GM21360 (cell line): ENCODE results near the gene ZBTB20.

Experiments used
- ATAC-seq: cut with Tn5 transposase; IDR thresholded peaks from one replicate; pipeline ENCODE4 v1.9.1; 2021; ENCODE audit warnings: mild to moderate bottlenecking, moderate library complexity; ENCODE audit not compliant: unreplicated experiment

Gene ZBTB20

DNA sequence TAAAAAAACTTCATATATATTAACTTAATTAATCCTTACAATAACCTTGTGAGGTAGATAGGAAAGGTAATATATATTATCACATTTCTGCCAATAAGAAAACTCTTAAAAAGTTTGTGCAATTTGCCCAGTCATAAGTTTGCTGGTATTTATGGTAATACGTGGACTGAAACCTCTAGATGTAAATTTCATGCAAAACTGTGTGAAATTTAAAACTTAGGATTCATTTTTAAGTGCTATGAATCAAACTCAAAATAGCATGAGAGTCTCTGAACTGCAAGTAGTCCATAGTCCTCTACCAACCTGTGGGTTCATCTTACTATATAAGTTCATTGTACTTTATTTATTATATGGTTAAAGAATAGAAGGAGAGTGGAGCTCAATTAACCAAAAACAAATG is 56.4 kb downstream of the ZBTB20 start:
- no peak for ATAC-seq

DNA sequence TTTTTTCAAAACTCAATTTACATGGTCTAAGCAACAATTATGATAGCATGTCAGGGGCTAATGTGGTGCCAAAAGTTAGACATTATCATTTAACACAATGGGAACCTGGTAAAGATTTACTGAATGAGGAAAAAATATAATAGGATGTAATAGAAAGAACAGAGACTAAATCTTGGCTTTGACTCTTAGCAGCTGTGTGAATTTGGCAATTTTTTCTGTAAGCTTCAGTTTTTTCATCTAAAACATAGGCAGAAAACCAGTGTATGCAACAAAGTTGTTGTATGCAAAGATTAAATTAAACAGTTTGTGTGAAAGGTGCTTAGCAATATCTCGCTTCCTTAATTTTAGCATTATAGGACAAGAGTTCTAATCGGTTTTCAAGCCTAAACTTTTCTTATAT is 57.6 kb downstream of the ZBTB20 start:
- ATAC-seq = no peak

DNA sequence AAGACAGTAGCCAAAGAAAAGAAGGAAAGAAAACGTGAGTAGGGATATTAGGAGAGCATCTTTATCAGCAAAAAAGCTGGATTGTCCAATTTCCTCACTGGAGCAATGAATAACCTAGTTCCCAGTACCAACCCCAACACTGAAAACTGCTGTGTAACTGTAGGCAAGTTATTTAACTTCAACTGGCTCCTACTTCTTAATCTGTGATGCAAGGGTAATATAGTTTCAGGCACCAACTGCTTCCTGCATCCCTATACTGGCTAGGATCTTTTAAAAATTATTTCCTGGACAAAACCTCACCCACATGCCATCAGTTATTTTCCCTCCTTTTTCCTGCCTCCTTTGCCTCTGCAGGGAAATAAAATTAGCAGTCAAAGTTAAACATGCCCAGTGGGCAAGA is 59.6 kb downstream of the ZBTB20 start:
- no peak for ATAC-seq

DNA sequence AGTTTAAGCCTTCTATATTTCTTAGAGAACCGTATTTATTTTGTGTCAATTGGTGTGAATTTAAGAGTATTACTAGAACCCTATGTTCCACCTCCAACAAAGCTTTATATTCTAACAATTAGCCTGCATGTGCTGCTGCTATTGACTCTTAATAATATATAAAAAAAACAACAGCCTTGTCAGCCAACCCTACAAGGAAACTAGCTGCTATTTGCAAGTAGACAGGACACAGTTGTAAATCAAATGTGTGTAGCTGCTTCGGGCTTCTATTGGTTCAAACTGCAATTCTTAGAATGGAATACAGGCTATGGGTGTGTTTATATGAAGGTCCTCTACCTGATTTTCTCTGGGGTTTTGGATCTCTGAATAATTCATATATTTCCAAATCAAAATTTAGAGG is 60.7 kb downstream of the ZBTB20 start:
- no peak for ATAC-seq

DNA sequence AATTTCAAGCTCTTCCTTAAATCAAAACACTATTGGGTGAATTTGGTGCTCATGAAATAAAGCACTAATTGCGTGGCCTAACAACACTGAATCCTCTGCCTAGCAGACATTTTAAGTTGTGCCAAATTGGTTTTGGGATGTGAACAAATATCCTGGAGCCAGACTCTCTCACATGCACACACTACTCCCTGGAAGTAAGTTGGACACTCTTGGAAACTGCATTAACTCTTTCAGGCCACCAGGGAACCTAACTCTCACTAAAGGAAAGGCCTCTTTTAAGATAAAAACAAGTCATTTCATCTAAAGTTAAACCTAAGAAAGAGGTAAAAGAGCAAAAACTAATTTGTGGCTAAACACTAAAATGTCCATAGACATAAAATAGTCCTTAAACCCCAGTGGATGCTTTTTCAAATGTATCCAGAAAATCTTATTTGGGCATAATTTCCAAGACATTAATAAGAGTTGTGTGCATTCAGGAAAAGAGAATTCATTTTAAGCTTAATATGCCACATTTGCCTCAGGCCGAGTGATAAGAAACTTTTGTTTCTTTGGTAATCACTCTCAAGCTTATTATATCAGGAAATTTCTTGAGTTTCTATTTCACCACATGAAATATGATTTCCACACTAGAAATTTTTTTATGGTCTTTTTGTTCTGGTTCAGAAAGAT is 61.8 kb downstream of the ZBTB20 start:
- ATAC-seq = no peak

DNA sequence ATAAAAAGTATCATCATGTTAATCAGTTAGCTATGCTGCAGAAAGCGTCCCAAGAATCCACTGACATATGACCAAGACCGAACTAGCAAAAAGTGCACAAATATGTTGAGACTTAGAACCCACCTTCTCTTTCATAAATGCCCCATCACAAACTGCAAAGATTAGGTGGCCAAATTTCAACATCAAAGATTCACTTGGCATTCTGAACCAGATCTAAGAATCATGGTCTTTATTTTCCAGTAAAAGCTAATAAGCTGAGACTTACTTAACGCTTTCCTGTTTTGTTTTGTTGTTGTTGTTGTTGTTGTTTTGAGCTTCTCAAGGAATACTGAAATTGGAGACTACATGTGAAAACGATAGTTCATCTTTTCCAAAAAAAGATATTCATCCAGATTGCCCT is 62.4 kb downstream of the ZBTB20 start:
- ATAC-seq = no peak

DNA sequence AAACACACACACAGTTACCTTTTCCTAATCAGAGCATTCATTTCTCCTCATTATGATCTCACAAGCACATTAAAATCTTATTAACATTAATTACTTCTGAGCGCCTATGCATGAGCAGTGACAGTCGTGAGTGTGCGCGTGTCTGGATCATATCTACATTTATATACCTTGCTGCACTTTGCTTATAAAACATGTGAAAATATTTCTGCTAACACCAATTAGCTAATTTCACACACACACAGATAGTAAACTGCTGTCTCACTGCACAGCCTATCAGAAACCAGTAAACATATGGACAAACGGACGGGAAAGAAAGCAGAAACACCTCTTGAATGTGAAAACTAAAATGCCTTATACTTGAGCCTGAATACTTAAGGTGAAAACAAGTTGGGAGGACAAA is 64.8 kb downstream of the ZBTB20 start:
- no peak for ATAC-seq

DNA sequence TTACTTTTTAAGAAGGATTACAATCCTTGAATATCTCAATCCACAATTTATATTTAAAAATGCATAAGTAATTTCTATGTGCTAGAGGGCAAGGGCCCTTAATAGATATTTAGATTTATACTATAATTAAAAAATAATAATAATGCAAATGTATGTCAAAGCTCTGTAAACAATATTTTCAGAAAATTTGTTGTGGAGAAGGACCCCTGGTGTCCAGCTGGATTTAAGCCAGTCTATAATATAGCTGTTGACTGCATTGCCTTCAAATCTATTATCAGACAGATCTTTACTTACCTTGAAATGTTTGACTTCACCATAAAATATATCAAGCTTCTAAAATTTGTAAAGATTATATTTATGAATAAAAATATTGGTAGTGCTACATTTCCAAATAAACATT is 65.6 kb downstream of the ZBTB20 start:
- ATAC-seq = no peak

DNA sequence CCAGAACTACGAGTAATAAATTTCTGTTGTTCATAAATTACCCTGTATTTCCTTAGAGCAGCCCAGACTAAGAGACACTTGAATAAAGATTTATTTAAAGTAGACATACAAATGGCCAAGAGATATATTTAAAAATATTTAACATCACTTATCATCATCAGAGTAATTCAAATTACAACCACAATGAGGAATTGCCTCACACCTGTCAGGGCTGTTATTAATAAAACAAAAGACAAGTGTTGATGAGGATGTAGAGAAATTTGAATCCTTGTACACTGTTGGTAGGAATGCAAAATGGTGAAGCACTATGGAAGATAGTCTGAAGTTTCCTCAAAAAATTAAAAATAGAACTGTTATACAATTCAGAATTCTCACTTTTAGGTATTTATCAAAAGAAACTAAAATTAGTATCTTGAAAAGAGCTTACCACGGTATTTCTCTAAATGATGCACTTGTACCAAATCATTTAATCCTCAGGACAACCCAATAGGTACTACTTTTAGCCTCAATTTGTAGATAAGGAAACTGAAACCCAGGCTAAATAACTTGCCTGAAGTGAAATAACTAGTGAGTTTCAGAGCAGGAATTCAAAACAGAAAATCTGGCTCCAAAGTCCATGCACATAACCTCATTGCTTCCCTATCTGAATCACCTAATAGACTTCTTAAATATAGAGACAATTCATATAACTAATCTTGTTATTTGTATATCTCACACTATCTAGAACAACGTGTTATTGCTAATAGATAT is 69.4 kb downstream of the ZBTB20 start:
- no peak for ATAC-seq

DNA sequence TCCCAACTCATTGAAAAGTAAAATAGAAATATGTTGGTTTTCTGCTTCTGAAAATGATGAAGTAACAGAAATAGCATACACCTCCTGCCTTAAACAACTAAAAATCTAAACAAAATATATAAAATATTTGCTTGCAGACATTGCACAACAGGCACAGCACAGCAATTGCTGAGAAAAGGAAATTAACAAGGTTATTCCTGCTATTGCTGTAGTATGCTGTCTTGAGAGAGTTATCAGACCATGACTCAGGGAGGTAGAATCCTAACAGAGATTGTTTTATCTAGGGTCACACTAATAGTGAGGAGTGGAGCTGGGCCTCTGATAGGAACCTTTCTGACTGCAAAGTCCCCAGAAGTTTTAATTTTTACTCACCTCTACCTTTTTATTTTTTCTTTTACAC is 72.6 kb downstream of the ZBTB20 start:
- ATAC-seq = no peak

DNA sequence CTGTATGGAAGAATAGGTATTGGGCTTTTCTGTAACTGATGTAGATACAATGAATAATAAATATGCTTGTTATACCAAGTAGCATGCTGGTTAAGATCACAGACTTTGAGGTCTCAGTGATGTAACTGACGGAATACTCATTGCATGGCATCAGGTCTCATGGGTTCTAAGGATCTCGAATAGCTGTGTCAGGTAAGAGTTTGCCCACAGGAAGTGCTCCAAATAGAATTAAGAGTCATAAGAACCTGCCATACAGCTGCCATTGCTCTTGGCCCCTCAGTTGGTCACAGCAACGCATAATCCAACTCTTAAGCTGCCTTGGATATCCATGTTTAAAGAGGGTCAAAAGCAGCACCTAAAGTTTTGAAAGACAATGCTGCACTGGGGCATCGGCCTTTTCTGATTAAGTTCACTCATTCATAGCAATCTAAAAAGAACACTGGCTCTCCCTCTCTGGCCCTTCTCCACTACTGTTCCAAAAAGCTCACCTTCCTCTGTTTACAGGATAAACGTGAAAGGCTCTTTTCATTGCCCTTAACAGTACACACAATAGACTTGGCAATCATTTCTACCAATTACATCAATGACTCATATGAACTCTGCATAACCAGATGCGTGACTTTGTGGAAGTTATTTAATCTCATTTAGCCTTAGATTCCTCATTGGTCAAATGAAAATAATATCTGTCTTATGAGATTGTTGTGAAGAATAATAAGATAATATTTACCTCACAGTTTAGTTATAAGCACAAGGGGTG is 74.6 kb downstream of the ZBTB20 start:
- no peak for ATAC-seq

DNA sequence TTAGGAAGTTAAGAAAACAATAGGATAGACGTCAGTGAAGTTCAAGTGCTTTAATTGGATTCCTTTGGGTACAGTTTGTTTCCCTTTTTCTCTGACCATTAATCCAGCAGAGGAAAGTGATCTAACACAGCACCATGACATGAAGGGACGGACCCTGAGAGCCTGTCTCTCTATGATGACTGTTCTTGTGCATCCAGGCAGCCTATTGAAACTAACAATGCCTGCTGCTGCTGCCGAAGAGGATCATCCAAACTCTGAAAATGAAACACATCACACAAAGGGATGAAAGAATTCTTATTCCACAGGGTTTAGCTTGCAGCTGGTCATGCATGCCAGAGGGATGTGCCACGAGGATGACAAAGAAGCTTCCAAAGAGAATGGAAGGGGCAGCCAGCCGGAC is 75.5 kb downstream of the ZBTB20 start:
- ATAC-seq = no peak

DNA sequence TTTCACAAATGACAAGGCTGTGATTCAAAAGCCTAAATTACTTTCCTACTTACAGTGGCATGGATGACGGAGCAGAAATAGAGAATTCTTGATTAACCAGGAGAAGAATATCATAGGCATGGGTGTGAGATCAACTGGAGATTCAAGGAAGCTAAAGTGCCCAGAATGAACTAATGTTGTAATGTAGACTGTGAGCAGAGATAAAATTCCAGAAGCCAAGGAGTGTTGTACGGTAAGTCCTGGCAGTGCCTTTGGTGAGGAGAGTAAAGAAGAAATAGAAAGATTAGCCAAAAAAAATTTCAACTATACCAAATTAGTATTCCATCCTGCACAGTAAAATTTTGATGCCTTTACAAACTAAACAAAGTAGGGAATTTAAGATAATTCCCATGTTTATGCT is 75.9 kb downstream of the ZBTB20 start:
- ATAC-seq = no peak

DNA sequence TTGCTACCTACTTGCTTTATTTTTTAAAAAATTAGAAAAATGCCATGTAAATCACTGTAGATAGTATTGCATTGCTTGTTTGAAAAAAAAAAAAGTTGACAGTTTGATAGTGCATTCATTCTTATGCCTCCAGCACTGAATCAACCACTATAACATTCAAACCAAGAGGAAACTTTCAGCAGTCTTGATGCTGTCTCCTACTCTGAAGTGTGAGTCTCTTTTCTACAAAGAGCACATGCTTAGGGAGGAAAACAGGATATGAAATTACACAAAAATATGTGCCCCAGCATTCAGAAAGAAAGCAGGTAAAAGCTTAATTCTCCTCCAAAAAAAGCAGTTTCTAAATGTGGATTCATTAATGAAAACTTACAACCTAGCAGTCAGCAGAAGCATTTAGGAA is 78.3 kb downstream of the ZBTB20 start:
- no peak for ATAC-seq

DNA sequence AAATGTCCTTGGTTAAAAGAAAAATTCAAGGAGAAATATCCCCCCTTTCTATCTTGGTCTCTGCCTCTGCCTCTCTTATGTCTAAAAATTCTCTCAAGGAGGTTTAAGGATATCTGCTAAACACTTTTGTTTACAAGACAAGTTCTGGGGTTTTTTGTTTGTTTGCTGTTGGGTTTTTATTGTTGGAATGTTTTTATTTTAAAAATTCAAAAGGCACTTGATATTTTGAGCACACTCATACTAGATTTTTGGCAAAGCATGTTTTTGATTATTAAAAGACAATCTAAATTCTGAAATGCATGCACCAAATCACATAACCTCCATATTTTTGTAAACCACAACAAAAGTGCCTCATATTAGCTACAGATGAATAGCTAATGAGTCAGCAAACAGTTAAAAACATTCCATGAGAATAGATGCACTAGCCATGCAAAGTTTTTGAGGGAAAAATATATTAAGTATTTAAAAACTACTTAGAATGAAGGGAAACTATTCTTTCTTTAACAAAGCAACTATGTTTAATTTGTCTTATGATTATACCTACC is 84.6 kb downstream of the ZBTB20 start:
- ATAC-seq = no peak

DNA sequence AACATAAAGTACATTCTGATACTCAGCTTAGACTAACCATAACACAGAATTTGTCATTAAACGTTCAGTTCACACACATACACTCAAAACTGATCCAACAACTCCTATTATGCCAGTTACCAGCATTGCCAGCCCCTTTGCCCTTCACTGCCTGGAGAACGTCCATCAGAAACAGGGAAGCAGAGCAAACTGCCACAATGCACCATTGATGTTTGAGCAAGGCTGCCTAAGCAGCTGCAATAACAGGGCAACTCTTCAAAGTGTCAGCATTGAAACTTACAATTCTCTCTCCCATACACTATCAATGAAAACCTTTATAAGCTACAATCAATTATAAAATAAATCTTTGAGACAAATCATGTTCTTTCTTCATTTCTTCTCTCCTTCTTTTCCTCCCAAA is 85.1 kb downstream of the ZBTB20 start:
- ATAC-seq = no peak

DNA sequence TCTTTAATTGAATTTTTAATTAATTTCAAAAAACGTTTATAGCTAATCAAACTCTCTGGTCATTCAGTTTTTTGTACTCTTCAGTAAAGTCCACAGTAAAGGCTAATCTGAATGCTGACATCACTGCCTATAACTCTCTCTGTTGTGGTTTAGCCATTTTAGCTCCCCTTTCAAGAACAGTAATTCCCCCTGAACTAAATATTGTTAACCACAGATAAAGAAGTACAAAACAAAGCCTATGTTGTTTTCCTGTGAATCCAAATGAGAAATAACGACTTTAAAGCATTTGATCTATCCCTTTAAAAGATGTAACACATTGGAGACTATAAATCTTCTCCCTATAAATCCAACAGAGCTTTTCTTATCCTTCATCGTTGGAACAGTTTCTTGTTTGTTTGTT is 94.2 kb downstream of the ZBTB20 start:
- ATAC-seq = no peak

DNA sequence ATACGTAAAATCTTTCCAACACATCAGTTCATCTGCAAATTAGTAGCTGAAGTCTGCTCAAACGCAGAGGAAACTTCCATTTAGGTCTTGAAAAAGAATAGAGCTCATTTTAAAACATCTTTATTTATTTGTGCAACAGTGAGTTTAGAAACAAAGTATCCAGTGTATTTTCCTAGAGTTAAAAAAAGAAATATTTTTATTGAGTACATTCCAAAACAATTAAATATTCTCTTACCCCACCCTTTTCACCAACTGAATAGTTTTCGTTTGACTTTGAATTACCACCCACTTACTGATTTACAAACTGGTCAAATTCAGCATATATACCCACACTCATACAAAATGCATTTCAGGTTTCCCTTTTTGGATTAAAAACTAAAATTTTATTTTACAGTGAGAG is 104.7 kb downstream of the ZBTB20 start:
- no peak for ATAC-seq

DNA sequence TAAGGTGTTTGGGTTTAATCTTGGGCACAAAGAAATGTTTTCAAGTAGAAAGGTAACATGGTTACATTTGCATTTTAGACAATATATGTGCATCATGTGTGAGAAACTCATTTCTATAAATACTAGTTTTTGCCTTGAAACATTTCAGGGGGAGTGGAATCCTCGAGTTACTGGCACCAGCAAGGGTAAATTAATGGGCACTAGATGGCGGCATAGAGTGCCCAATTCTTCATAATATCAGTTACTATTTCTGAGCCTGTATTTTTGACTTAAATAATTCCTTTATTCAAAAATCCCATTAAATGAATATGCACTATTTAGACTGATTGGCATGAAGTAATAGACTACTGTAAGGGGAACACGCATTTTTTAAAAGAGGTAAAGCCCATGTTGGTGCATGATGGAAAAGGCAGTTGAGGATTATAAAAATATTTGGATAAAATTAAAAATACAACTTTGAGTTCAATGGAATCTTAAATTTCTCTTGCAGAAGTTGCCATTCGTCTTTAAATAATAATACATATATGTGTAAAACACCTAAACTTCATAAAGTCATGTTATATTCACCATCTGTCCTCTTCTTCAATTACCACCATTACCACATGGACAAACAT is 106.3 kb downstream of the ZBTB20 start:
- no peak for ATAC-seq

DNA sequence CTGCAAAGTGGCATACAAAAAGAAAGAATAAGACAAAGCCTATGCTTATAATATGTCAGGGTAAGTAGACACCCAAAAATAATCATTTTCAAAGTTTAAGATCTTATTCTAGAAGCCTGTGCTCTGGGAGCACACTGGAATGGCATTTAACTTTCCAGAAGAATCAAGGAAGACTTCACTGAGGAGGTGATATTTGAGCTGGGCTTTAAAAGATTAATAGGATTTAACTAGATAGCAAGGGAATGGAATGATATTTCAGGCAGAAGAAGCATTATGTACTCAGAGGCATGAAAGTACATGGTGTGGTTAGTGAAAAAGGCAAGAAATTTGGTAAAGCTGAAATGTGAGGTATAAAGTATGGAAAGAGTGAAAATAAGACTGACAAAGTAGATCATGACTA is 106.8 kb downstream of the ZBTB20 start:
- ATAC-seq = no peak

DNA sequence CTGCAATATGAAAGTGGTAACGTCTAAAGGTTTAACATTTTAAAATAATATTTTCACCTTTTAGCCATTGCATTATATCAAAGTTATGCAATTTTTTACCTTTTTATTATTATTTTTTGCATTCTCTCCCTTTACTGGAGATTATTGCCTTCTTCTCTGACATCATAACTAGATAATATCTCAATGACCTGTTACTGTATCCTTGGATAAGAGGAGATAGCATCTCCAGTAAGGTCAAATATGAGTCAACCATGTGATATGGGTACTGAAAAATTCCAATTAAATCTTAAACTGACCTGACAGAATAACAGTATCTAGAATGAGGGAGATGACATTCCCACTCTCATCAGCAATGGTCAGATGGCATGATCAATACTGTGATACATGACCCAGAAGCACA is 108.3 kb downstream of the ZBTB20 start:
- no peak for ATAC-seq
